RWPE1 (cell line): ENCODE results near the gene GTF2E1.
A peak's percentile ranks its signal among the peaks of the same experiment; 100 is the strongest.

Experiments
- CTCF ChIA-PET: fragments of 350-600 bp; sonication (Branson Sonifier 250); formaldehyde crosslinking; extraction: SDS; loops from one replicate; lab custom pipeline; 2021; lab: Yijun Ruan, JAX
- POLR2A ChIA-PET: fragments of 400-600 bp; formaldehyde crosslinking; extraction: SDS; loops from one replicate; lab custom pipeline; 2020; ENCODE audit warnings: antibody characterized with exemption; ENCODE audit not compliant: low non-redundant PET; lab: Yijun Ruan, JAX
- DNase-seq: peaks from one replicate; pipeline ENCODE4 v3.0.0; 2012; ENCODE audit warnings: low spot score
- H3K27ac ChIP-seq: fragments of 450-650 bp; 2 replicates; pipeline ENCODE4 v1.5.1; 2017
- CTCF ChIP-seq: fragments of 450-650 bp; conservative IDR thresholded peaks from 2 replicates; pipeline ENCODE4 v1.5.1; 2017; ENCODE audit warnings: low read depth, mild to moderate bottlenecking

The GTF2E1 gene

GRCh38 chr3:120742198-120742848 is at the start of gene GTF2E1, which contains the start of gene RABL3:
TSS of gene GTF2E1 (plus strand) at chr3:120742744. CDS start at chr3:120750553, 7,809 bp downstream.
TSS of gene RABL3 (minus strand) at chr3:120742516. CDS start at chr3:120742507, 9 bp downstream.
- CTCF ChIA-PET, result no interaction called here
- H3K27ac ChIP-seq, result peak within 1 kb of the TSS; percentile 92
- DNase-seq, result peak; percentile 99
- TF ChIP-seq CTCF, result no peak
- POLR2A ChIA-PET, result interaction anchor here (0.7 kb wide), 1 partner anchor 20 kb away, joined by 6 read pairs; no protein-coding TSS in a partner anchor

GRCh38 chr3:120693439-120694171 is 48.9 kb upstream of the GTF2E1 start:
- H3K27ac ChIP-seq, result no peak overlapping the region
- ChIA-PET POLR2A (no interaction called here), CTCF (interaction anchor here (1.1 to 1.4 kb wide), 2 partner anchors 11 to 134 kb away, joined by 5 read pairs; no protein-coding TSS in a partner anchor)
- no peak for TF ChIP-seq CTCF
- DNase-seq, result no peak

- ChIA-PET CTCF (no interaction called here), POLR2A (no interaction called here)
- no peak for TF ChIP-seq CTCF
- no peak overlapping the region for H3K27ac ChIP-seq
- DNase-seq, result no peak
Measured at GRCh38 chr3:120699333-120699732, 43.2 kb upstream of the GTF2E1 start.

GRCh38 chr3:120705884-120706582 is 36.5 kb upstream of the GTF2E1 start:
- no peak for DNase-seq
- TF ChIP-seq CTCF, result no peak
- H3K27ac ChIP-seq, result no peak overlapping the region
- POLR2A ChIA-PET, result no interaction called here
- CTCF ChIA-PET, result no interaction called here

GRCh38 chr3:120706950-120707349 is 35.6 kb upstream of the GTF2E1 start:
- H3K27ac ChIP-seq, result no peak overlapping the region
- no peak for TF ChIP-seq CTCF
- DNase-seq, result no peak
- POLR2A ChIA-PET, result no interaction called here
- CTCF ChIA-PET, result no interaction called here

- CTCF ChIA-PET, result no interaction called here
- no peak overlapping the region for H3K27ac ChIP-seq
- POLR2A ChIA-PET, result no interaction called here
- TF ChIP-seq CTCF, result no peak
- DNase-seq, result no peak
Measured at GRCh38 chr3:120708408-120708807, 34.1 kb upstream of the GTF2E1 start.
